Type B pancreatic cell (in vitro differentiated cells): ENCODE data around the gene TMEM72. TPM values are rescaled to one million over a fixed set of nuclear protein-coding genes. Genes with fewer than 3 reads are reported as not detected.

Source experiments
- DNase-seq: peaks from one replicate; pipeline ENCODE4 v3.0.0; 2021; ENCODE audit warnings: mixed read lengths; ENCODE audit not compliant: unreplicated experiment; ENCODE audit errors: extremely low spot score
- H3K27ac Mint-ChIP-seq: 2 replicates; pipeline ENCODE4 v1.8.0; 2021; ENCODE audit warnings: mild to moderate bottlenecking, mixed read lengths
- H3K27me3 Mint-ChIP-seq: 2 replicates; pipeline ENCODE4 v1.8.0; 2021; ENCODE audit warnings: mixed read lengths
- H3K36me3 Mint-ChIP-seq: 2 replicates; pipeline ENCODE4 v1.8.0; 2021; ENCODE audit warnings: mixed read lengths
- H3K4me1 Mint-ChIP-seq: one replicate; pipeline ENCODE4 v1.8.0; 2021; ENCODE audit warnings: mixed read lengths; ENCODE audit not compliant: unreplicated experiment
- H3K4me3 Mint-ChIP-seq: 2 replicates; pipeline ENCODE4 v1.8.0; 2021; ENCODE audit warnings: mild to moderate bottlenecking, mixed read lengths
- H3K9me3 Mint-ChIP-seq: 2 replicates; pipeline ENCODE4 v1.8.0; 2021; ENCODE audit warnings: mixed read lengths
- CTCF ChIP-seq: fragments of 200-600 bp; sonication (generic); conservative IDR thresholded peaks from 2 replicates; pipeline ENCODE4 v1.5.0; 2021; ENCODE audit warnings: antibody characterized with exemption, mild to moderate bottlenecking
- total RNA-seq: library from RNA; stranded (reverse); gene quantifications from 2 replicates; pipeline ENCODE4 v1.2.1, GENCODE V29; 2021; ENCODE audit warnings: low replicate concordance

Gene TMEM72
- total RNA-seq, 1 donor from 2014 or later: 1.2 TPM

GRCh38 chr10:44923611-44924010 lies 12.5 kb downstream of the TMEM72 start:
- Mint-ChIP-seq H3K27me3 (peaks cover 4% of the 10 kb centered on the region), H3K9me3 (no peaks in the 10 kb centered on the region), H3K4me3 (no peak overlapping the region), H3K4me1 (no peaks in the 10 kb centered on the region), H3K27ac (no peak overlapping the region), H3K36me3 (no peaks in the 10 kb centered on the region)
- TF ChIP-seq CTCF: no peak
- no peak for DNase-seq

- H3K9me3 Mint-ChIP-seq: no peaks in the 10 kb centered on the region
- no peak overlapping the region for H3K4me3 Mint-ChIP-seq
- no peak overlapping the region for H3K27ac Mint-ChIP-seq
- no peaks in the 10 kb centered on the region for H3K4me1 Mint-ChIP-seq
- no peaks in the 10 kb centered on the region for H3K36me3 Mint-ChIP-seq
- peaks cover 4% of the 10 kb centered on the region for H3K27me3 Mint-ChIP-seq
- DNase-seq: peak; percentile 65
- TF ChIP-seq CTCF: no peak
Measured at GRCh38 chr10:44924261-44925040, 13.3 kb downstream of the TMEM72 start.

GRCh38 chr10:44925224-44925623 lies 14.1 kb downstream of the TMEM72 start:
- H3K4me3 Mint-ChIP-seq: no peak overlapping the region
- DNase-seq: peak; percentile 67

GRCh38 chr10:44925811-44926750 lies 14.9 kb downstream of the TMEM72 start:
- Mint-ChIP-seq H3K4me3 (no peak overlapping the region), H3K4me1 (no peaks in the 10 kb centered on the region), H3K9me3 (no peaks in the 10 kb centered on the region), H3K27ac (no peak overlapping the region), H3K27me3 (peaks cover 4% of the 10 kb centered on the region), H3K36me3 (no peaks in the 10 kb centered on the region)
- TF ChIP-seq CTCF: no peak
- DNase-seq: peak; percentile 60

More at GRCh38 chr10:44925224-44925623, 14.1 kb downstream of the TMEM72 start:
- no peaks in the 10 kb centered on the region for H3K4me1 Mint-ChIP-seq
- peak; percentile 74 for TF ChIP-seq CTCF
- H3K9me3 Mint-ChIP-seq: no peaks in the 10 kb centered on the region
- peaks cover 4% of the 10 kb centered on the region for H3K27me3 Mint-ChIP-seq
- no peak overlapping the region for H3K27ac Mint-ChIP-seq
- no peaks in the 10 kb centered on the region for H3K36me3 Mint-ChIP-seq

- Mint-ChIP-seq H3K9me3 (no peaks in the 10 kb centered on the region), H3K27me3 (peaks cover 4% of the 10 kb centered on the region), H3K4me3 (no peak overlapping the region), H3K36me3 (no peaks in the 10 kb centered on the region), H3K27ac (no peak overlapping the region), H3K4me1 (no peaks in the 10 kb centered on the region)
- DNase-seq: no peak
- TF ChIP-seq CTCF: no peak
Measured at GRCh38 chr10:44926751-44927351, 15.7 kb downstream of the TMEM72 start.
